GM21381 (cell line): ENCODE measurements around the gene NOL12.
A peak's percentile ranks its signal among the peaks of the same experiment; 100 is the strongest.
"Not testable (repeated sequence)": the region's sequence is repeated elsewhere in the genome, so short reads cannot be mapped to it uniquely, and the experiment has no call there.

ENCODE experiments used
- ATAC-seq: cut with Tn5 transposase; IDR thresholded peaks from one replicate; pipeline ENCODE4 v1.9.1; 2021; ENCODE audit warnings: mild to moderate bottlenecking, moderate library complexity; ENCODE audit not compliant: unreplicated experiment

NOL12 gene

DNA sequence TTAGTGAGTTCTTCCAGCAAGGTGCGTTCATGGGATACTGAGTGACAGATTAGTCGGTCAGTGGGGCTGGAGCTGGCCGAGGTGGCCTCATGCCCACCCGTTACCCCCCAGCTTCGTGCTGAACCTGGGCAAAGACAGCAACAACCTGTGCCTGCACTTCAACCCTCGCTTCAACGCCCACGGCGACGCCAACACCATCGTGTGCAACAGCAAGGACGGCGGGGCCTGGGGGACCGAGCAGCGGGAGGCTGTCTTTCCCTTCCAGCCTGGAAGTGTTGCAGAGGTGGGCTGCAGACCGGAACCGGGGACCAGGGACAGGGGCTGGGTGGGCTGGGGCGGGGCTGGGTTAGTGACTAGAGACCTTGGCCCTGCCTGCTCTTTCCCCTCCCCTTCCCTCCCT, 7.8 kb upstream of the NOL12 start:
- ATAC-seq = no peak

GRCh38 chr22:37679670-37680069, 6.5 kb upstream of the NOL12 start:
- no peak for ATAC-seq

- no peak for ATAC-seq
Observed at GRCh38 chr22:37680191-37680851, 5.8 kb upstream of the NOL12 start.

GRCh38 chr22:37681001-37681424, 5.1 kb upstream of the NOL12 start:
- no peak for ATAC-seq

- ATAC-seq = no peak
Observed at GRCh38 chr22:37681556-37682049, 4.5 kb upstream of the NOL12 start.

DNA sequence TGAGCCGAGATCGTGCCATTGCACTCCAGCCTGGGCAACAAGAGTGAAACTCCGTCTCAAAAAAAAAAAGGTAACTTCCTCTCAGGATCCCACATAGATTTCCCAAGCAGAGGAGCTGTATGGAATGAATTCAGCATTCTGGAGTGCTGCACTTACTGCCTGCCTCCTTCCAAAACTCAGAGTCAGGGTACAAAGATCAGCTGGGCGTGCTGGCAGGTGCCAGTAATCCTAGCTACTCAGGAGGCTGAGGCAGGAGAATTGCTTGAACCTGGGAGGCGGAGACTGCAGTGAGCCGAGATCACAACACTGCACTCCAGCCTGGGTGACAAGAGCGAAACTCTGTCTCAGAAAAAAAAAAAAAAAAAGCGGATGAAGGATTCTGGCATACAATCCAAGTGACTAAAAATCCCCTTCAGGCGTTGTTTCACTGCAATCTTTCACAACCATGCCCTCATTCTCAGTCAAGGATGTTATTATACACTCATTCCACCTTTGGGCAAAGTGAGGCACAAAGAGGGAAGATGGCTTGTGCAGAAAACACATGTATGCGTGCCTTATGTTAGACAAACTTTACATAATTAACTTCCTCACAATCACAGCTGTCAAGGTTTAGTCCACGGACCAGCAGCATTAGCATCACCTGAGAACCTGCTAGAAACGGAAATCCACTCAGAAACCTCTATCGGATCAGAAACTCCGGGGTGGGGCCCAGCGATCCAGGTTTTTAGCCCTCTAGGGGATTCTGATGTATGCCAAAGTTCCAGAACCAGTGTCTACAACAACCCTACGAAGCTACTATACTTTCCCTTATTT, 1.1 kb upstream of the NOL12 start:
- ATAC-seq = no peak

- ATAC-seq = no peak
Observed at GRCh38 chr22:37690407-37690806, 4.3 kb downstream of the NOL12 start.

GRCh38 chr22:37690901-37691504, 4.9 kb downstream of the NOL12 start:
- no peak for ATAC-seq

DNA sequence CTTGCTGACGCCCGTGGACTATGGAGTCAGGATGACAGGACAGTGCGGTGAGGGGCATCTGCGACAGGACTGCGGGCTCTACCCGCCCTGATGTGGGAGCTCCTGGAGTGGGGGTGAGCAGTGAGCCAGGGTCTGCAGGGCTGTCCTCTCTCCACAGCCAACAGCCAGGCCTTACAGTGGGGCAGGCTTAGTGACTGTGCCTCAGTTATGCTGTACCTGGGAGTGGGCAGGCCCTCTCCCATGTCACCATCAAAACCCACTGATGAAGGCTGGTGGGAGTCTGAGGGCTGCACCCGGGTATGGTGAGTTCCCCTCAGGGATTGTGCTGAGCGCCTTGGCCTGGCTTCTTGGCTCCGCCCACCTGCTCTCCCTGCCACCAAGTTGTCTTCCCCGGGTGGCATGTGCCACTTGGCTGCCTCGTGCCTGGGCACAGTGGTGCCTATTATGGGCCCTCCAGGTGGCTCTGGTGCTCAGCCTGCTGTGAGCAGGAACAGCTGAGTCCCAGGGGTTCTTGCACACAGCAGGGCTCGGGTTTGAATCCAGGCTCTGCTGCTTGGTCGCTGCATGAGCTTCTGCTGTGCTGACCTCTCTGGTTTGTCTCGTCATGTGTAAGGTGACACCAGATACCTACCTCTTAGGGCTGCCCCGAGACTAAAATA, 6.6 kb downstream of the NOL12 start:
- ATAC-seq = no peak

DNA sequence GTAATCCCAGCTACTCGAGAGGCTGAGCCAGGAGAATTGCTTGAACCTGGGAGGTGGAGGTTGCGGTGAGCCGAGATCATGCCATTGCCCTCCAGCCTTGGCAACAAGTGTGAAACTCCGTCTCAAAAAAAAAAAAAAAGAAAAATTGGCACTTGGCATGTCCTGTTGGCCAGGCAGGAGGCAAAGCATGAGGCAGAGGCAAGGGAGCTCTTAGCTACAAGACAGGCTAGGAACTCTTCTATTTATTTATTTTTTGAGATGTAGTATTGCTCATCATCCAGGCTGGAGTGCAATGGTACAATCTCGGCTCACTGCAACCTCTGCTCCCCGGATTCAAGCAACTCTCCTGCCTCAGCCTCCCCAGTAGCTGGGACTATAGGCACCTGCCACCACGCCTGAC, 8.0 kb downstream of the NOL12 start:
- not testable (repeated sequence) for ATAC-seq

GRCh38 chr22:37696260-37696656, 10.1 kb downstream of the NOL12 start:
- ATAC-seq = not testable (repeated sequence)

DNA sequence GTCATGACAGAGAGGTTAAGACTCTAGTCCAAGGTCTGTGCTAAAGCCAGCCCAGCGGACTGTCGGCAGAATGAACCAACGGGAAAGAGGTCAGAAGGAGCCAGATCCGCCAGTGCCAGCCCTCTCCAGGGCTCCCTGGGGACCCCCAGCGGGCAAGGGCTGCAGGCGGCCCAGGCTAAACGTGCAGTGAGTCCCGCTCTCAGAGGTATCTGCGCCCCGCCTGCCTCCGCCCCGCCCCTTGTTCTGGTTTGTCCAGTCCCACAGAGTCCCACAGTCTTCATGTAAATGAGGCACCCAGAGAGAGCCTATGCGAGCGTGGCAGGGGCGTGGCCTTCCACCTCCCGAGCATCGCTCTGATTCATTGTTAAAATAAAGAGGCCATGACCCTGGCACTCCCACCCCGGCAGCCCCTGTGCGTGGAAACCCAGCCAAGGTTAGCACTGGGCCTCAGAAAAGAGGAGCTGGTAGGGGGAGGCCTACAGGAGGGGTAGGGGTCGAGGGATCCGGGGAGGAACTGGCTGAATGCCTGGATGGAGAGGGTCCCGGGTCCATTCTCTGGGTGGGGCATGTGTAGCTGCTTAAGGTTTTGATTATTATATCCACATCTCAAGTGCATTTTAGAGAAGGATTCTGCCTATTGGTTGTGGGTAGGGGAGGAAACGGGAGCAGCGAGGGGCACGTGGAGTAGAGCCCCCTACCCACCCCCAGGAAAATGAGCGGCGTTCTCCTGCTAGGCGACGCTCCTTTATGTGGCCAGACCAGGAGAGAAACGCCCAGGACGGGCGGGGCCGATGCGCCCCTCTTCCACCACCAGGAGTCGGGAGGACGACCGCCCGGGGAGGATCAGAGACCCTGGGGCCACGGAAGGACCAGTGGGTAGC, 10.8 kb downstream of the NOL12 start, which contains the start of gene TRIOBP:
TSS of gene TRIOBP (plus strand) at position 392 of the 881 bp plus-strand sequence. CDS start 4,318 bp downstream, outside the sequence.
- ATAC-seq = peak; percentile 80

DNA sequence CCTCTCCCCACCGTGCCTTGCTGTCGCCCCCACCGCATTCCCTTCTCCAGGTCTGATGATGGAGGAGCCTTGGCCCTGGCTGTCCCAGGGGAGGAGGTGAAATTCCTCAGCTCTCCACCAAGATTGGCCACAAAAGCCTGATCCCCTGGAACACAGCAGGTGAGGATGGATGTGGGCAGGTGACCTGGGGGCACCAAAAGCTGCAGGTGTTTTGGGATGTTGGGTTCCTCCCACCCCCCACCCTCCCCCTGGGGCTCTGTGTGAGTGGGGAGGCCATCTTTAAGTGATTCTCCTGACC, 11.3 kb downstream of the NOL12 start:
- ATAC-seq = no peak

DNA sequence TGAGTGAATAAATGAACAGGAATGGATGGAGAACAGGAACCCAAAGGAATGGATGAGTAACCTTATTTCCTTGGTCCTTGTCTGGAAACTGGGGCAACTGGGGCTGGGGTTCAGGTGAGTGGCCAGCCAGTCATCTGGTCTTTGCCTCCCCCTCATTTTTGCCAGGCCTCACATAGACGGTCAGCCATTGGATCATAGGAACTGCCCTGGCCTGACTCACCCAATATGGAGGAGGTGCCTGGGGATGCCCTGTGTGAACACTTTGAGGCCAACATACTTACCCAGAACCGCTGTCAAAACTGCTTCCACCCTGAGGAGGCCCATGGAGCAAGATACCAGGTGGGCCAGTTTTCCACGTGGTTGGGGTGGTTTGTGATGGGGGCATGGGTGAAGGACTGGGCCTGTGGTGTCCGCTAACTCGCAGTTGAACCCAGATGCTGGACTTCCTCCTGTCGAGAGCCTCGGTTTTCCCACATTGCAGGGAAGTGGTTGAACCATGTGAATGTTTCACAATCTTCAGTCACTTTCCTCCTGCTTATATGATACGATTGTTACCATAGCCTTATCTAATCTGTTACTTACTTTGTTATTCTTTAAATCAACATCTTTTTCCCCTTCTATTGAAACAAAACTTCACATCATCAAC, 15.1 kb downstream of the NOL12 start:
- no peak for ATAC-seq

- ATAC-seq = no peak
Observed at GRCh38 chr22:37703906-37704305, 17.8 kb downstream of the NOL12 start.

GRCh38 chr22:37704645-37705044, 18.5 kb downstream of the NOL12 start:
- ATAC-seq = no peak

DNA sequence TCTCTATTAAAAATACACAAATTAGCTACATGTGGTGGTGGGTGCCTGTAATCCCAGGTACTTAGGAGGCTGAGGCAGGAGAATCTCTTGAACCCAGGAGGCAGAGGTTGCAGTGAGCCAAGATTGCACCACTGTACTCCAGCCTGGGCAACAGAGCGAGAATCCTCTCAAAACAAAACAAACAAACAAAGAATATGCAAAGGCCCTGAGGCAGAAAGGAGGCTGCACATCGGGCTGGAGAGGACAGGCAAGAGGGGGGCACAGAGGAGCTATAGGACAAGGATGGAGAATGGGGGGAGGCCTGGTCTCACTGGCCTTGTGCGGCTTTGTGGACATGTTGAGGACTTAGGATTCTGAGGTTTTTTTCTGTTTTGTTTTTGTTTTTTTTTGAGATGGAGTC, 19.1 kb downstream of the NOL12 start:
- no peak for ATAC-seq

DNA sequence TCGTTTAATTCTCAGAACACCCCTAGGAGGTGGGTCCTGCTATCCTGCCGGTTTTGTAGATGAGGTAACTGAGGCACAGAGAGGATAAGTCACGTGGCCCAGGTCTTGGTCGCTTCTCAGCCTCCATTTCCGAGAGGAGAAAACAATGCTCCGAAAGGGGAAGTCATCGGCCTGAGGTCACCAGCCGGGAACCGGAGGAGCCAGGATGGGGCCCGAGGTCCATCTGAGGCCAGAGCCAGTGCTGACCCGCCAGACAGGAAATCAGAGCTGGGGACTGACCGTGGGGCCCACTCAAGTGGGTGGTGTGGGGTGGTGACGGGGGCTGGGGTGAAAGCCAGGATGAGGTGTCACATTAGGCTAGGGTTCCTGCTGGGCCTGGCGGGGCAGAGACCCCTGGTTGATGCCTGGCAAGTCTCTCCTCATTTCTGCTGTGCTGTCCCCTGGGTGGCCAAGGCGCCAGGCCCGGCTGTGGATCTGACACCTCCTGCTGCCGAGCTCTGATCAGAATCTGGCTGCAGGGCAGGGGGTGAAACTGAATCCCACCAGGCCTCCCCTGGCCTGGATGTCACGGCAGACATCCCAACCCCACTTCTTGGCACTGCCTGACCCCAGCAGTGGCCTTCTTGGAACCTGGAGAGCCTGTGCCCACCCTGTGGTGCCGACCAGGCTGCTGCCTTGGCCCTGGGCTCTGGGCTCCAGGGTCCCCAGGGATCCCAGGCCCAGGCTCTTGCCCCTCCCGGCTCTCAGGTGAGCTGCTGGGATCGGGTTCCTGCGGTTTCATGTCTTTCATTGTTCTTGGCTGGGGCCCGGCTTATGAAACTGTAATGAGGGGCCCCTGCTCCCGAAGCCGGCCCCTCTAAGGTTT, 22.7 kb downstream of the NOL12 start:
- no peak for ATAC-seq

DNA sequence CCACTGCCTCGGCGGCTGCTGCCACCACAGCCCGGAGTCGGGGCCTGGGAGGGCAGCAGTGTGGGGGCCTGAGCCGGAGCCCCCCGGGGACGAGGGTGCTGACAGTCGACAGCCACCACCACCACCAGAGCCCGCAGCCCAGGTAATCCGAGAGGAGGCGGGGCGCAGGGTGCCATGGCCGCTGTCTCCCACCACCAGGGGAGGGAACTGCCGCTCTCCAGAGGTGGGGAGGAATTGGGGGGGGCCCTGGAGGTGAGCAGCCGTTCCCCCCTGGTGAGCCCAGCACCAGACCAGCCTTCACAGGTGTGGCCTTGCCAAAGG, 23.3 kb downstream of the NOL12 start:
- ATAC-seq = no peak
